HT1080 (cell line): ENCODE data around the gene MAP7D2. TPM values are rescaled to one million over a fixed set of nuclear protein-coding genes. Genes with fewer than 3 reads are reported as not detected.
"Not testable (repeated sequence)": the region's sequence is repeated elsewhere in the genome, so short reads cannot be mapped to it uniquely, and the experiment has no call there.

Source experiments
- DNase-seq: peaks from one replicate; pipeline ENCODE4 v3.0.0-alpha.2; 2015; ENCODE audit warnings: low read depth
- polyA plus RNA-seq, 2 experiments: library from polyadenylated mRNA; depleted of rRNA; stranded (reverse); fragments of >200 nt; gene quantifications; 2 replicates each; pipeline ENCODE4 v1.2.3, GENCODE V29; 2015
- total RNA-seq: library from RNA; depleted of rRNA; stranded (reverse); fragments of >200 nt; shearing (Covaris generic); gene quantifications from 2 replicates; pipeline ENCODE4 v1.2.3, GENCODE V29; 2014; rRNA removed

The MAP7D2 gene
- 0.07 TPM in 1 of 2 replicates, not detected in the other for total RNA-seq
- 0.05 TPM in 1 of 2 replicates, not detected in the other for polyA plus RNA-seq (2015; cell fraction: cytosol; rRNA removed)
- polyA plus RNA-seq (2015; cell fraction: nucleus; rRNA removed): not detected in 2 replicates

DNA sequence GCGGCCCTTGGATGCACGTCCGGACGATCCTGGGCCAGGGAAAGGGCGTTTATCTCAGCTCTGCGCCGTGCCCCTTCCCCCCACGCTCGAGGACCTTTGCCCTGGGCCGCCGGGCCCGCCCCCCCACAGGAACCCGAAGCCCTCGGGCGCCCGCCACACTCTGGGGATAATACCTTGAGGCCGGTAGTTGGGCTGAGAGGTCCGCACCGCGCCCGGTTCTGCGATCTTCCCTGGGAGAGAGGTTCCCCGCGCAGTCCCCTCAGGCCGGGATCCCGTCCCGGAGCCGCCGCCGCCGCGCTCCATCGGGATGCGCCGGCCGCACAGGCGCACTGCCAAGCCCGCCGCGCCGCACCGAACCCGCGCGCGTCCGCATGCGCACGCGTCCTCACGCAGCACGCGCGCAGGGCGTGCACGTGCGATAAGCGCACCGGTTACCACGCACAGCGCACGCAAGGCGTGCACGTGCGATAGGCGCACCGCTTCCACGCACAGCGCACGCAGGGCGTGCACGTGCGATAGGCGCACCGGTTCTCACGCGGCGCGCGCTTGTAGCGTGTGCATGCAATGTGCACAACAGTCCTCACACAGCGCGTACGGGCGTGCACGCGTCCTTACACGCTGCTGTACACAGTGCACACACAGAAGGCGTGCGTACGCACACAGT, at the start of gene MAP7D2:
TSS of gene MAP7D2 (minus strand) at position 331 of the 664 bp plus-strand sequence. CDS start at position 303, 28 bp downstream.
- no peak for DNase-seq

DNA sequence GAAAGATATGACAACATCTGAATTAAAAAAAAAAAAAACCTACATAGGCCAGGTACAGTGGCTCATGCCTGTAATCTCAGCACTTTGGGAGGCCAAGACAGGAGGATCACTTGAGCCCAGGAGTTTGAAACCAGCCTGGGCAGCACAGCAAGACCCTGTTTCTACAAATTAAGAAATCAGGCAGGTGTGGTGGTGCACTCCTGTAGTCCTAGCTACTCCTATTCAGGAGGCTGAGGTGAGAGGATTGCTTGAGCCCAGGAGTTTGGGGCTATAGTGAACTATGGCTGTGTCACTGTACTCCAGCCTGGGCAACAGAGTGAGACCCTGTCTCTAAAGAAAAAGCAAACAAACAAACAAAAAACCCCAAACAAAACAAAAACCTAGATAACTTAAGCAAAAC, 45.8 kb upstream of the MAP7D2 start:
- DNase-seq: not testable (repeated sequence)

DNA sequence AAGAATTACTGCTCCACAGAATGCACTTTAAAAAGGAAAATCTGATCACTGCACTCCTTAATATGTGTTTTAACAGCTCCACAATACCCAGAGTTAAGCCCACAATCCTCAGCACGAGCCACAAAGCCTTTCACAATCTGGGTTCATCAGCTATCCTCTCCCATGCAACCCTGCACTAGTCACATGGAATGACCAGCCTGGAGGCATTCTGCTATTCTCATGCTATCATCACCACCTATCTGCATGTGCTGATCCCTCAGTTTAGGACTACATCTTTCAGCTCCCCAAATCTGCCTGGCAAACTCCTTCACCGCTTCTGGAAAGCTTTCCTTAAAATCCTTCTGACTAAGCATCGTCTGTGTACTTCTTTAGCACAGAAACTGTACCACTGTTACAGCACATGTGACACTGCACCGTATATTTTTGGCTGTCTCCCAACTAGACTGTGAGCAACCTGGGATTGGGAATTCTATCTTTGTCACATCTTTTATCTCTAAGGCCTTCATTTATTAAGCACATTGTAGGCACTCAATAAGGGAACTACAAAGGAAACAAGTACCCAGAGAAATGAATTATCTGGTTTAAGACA, 43.2 kb upstream of the MAP7D2 start:
- DNase-seq: no peak

DNA sequence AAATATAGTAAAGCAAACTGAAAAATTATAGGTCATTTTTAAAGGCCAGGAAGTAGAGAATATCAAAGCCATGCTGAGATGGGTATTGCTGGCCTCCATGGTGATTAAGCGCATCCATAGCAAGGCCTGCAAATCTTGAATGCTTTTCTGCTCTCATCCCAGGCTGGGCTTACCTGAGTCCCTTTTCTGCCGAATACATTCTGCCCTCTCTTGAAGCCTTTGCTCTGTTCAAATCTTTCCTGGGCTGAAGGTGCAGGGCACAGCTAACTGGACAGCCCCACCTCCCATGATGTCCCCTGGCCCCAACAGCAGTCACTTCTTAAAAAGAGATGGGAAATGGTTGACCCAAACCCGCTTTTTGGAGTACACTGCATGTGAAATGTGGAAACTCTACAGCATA, 35.0 kb upstream of the MAP7D2 start:
- no peak for DNase-seq

DNA sequence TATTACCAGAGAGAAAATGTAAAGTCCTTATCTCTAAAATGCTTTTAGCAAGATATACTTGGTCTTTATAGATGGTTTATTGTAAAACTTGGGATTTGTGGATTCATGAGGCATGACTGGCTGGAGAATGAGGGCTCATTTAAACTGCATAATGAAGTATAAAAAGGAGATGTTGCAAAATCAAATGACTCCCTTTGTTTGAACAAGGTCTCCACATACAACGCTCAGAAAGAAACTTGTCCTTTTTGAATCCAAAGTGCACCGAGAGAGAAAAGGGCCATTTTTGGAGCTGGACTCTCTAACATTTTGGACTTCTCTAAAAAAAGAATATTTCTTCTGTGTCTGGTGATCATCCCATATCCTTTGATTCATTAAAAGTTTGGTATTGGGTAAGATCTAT, 32.6 kb upstream of the MAP7D2 start:
- DNase-seq: no peak

DNA sequence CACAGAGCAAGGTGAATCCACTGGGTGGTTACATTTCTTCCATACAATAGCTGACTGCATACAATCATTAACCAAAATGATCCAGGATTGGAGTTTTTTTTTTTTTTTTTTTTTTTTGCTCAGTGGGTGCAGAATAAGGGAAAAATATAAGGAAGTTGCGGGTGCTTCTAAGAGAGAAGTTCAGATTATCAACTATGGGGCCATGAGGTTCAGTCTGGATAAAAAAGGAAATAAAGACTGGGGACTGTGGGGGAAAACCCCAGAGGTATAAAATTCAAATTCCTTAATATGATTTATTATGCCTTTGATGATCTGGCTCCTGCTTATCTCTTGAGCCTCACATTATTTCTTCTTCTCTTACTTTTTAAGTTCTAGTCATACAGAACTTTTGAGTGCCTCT, 30.9 kb upstream of the MAP7D2 start:
- DNase-seq: no peak

DNA sequence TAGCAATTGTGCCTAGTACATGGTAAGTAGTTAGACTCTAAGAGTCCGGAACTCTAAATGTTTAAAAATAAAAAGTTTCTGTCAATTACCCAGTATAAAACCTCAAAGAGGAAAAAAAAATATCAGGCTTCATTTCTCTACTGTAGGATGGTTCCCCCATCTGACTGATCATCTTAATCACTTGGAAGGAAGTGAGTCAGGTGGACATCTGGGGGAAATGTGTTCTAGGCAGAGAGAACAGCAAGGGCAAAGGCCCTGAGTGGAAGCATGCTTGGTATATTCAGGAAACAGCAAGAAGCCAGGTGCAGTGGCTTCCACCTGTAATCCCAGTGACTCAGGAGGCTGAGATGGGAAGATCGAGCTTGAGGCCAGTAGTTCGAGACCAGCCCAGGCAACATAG, 27.8 kb upstream of the MAP7D2 start:
- peak; percentile 89 for DNase-seq

DNA sequence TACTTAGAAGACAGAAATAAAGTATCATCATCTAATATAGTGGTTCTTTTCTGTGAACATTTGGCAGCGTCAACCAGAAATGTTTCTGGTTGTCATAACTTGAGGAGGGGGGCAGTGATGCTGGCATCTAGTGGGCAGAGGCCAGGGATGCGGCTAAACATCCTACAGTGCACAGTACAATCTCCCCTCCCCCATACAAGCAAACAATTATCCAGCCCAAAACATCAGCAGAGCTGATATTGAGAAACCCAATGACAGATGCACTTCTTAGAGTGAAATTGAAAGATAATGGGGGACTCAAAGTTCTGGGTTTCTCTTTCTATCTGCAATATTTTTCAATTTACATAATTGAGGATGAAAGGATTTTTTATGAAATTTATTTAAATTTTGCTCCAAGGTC, 26.9 kb upstream of the MAP7D2 start:
- no peak for DNase-seq

DNA sequence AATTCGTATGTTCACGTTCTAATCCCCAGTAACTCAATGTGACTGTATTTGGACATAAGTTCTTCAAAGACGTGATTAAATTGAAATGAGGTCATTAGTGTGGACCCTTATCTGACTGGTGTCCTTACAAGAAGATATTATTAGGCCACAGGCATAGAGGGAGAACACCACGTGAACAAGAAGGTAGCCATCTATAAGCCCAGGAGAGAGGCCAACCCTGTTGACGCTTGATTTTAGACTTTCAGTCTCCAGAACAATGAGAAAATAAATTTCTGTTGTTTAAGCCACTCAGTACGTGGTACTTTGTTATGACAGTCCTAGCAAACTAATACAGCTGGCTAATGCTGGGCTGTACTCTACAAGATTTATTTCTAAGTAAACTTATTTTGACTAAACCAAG, 26.4 kb upstream of the MAP7D2 start:
- no peak for DNase-seq

DNA sequence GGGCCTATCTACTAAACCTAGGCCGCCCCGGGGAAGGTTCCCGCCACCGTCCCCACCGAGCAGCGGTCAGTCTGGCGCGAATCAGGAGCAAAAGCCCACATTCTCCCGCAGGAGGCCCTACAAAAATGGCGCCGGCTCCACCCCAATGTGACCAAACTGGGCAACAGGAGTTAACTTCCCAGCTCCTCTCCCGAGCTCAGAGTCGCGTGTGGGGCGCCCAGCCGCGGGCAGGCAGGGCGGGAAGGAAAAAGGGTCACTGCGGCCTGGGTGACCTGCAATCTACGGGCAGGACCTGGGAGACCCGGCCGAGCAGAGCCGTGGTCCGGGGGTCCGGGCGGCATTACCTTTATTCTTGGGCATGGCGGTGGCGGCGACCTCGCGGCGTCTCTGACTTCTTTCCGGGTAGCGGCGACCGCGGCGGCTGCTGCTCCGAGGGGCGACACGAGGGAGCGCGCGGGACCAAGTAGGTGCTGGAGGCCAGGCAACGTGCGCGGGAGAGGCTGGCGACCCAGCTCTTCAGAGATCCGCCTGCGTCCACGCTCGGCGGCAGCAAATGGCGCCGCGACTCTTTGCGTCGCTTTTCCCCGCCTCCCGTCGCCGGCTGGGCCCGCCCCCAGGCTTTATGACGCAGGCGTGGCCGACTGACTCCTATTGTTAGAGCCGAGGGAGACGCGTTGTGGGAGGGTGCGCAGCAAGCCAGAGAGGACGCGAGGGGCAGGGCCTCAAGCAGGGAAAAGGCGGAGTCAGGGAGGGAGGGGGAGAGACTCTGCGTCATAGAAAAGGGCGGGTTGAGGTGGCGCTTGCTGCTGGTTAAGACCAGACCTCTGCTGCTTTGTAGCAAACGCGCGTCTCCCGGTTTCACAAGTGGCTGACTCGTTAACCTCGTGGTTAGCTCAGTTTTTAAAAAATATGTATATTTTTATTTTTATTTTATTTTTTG, 24.8 kb upstream of the MAP7D2 start, which contains the start of gene EIF1AX:
TSS of gene EIF1AX (minus strand) at position 558 of the 940 bp plus-strand sequence. CDS start at position 360, 198 bp downstream.
- peak; percentile 96 for DNase-seq

DNA sequence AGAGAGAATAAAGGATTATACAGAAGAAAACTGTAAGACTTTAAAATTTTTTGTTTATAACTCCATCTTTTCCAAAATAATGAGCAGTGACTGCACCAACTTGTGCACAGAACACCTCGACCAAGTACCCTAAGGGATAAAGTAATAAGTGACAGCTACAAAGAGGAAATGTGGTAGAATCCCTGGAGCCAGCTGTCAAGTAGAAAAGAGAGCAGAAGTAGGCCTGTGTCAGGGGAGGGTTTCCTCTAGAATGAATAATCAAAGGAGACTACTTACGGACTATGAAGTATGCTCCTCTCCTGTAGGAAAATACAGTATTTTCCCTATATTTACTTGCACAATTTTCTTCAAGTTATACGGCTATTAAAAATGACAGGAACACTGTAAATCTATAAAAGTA, 23.7 kb upstream of the MAP7D2 start:
- no peak for DNase-seq

DNA sequence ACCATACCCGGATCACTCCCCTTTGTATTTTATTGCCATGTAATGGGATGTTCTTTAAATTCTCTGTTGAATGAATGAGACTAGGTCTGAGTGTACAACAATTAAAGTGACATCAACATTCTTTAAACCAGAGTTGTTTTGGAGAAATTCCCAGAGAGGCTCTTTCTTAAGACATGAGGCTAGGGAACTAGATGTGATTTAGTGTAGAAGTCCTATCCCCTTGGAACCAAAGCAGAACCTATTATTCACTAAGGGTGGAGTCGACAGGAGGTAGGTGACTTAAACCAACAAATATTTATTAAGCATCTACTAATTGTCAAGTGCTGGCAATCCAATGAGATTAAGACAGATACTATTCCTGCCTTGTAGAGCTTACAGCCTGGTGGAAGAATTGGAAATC, 23.3 kb upstream of the MAP7D2 start:
- DNase-seq: no peak

DNA sequence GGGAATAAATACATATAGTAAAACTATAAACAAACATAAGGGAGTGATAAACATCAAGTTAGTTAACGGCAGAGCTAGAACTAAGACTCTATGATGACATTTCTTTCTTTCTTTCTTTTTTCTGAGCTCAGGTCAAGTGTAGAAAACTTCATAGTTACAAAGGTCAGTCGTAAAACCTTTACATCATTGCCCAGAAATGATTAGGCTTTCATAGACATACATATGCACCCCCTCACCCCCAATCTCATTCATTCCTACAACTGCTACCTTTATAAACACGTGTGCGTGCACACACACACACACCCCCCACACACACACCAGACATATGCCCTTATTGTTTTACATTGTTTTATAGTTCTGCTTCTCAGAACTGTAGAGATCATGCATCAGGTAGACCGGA, 19.2 kb upstream of the MAP7D2 start:
- DNase-seq: no peak

DNA sequence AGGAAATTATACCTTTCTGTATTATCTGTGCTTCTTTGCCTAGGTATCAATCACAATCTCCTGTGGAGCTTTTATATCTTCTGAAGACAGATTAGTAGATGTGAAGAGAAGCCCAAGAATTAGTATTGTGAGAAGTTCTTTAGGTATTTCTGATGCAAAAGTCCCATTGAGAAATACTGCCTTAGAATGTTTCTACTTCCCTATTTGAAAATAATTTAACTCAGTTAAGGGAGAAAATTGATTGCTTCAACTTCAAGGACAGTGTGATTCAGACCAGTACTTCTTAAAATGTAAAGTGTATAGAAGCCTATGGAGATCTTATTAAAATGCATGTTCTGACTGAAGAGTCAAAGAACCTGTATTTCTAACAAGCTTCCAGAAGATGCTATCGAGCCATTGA, 16.0 kb upstream of the MAP7D2 start:
- no peak for DNase-seq

DNA sequence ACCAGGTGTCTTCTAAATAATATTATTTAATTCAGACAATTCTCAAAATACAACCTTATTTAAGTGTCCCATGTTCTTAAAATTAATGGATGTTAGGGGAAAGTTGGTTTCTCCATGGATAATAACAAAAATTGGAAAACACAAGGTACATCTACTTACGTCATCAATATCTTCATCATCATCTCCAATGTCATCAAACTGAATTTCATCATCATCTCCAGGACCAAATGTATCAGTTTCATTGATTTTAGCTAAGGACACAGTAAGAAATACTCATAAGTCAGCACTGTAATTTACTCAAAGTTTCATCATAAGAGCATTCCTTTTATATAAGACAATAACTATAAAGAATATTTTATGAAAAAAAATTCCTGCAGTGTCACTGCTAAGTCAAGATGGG, 13.7 kb upstream of the MAP7D2 start:
- no peak for DNase-seq

DNA sequence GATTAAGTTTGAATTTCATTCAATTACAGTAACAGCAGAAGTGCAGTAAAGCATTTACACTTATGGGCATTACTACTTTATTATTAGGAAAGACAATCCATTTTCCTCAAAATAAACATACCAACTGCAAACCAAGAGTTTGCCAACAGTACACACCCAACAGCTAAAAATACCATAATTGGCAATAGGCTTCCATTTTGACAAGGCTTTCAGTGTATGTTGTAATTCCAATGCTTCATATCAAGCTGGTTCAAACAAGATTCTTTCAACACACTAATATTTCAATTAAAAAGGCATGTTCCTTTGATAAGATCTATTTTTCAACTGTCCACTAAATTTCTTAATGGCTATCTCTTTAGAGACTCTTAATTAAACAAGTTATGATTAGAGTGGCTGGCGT, 12.8 kb upstream of the MAP7D2 start:
- no peak for DNase-seq

DNA sequence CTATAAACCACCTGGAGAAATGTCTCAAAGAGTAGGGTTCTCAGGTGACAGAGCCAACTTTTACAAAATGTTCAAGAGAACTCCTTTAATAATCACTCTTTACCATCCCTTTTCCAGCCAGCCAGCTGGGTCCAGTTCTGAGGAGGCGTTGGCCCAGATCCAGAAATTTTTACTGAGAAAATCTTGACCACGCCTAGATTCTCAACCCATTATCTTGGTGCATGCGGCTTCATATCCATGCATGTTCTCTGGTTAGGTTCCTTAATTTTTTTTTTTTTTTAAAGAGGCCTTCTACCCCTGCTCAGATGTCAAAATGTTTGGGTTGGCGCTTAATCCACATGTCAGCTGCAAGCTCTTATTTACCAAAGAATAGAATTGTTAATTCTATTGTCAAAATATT, 12.0 kb upstream of the MAP7D2 start:
- DNase-seq: no peak

DNA sequence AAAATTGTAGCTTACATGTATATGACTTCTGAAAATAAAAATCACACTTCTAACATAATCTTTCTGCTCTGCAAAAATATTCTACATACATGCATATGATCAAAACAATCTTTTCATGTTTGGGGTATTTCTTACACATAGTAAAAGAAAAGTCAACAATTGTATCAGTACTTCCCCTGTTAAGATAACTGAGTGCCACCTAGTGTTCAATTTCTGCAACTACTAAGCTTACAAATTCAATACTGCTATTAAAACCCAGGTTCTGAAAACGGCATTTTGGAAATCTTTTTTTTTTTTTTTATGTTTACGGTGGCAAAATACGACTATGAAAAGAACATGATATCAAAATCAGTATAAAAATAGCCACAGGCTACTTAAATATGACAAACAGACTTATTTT, 10.7 kb upstream of the MAP7D2 start:
- DNase-seq: not testable (repeated sequence)

DNA sequence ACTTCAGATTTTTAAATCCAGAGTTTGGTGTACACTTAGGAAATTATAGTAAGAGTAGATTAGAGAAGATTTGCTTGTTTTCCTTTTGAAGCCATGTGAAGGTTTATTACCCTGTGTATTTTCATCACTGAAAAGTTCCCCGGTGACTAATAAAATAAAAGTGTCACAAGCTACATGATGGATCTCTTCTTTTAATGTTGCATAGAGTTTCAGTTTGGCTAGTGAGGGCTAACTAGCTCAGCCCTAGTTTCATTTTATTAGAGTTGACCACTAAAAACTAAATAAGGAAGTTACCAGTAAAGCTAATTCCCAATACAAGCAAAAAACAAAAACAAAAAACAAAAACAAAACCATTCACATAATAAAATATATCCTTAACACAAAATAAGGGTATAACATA, 10.1 kb upstream of the MAP7D2 start:
- not testable (repeated sequence) for DNase-seq

DNA sequence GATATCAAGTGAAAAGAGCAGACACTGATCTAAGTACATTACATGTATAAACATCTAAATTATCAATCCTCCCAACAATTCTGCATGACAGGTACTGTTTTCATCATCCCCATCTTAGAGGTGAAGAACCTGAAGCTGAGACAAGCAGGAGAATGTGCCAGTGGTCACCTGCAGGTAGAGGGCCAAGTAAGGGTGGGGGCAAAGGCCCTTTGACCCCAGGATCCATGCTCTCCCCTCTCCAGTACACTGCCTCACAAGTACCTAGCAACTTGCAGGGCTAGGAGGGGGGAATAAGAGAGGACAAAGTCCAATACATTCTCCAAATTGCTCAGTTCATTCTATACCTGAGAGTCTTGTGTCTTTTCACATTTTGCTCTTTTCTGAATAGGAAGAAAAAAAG, 8.3 kb upstream of the MAP7D2 start:
- DNase-seq: no peak

DNA sequence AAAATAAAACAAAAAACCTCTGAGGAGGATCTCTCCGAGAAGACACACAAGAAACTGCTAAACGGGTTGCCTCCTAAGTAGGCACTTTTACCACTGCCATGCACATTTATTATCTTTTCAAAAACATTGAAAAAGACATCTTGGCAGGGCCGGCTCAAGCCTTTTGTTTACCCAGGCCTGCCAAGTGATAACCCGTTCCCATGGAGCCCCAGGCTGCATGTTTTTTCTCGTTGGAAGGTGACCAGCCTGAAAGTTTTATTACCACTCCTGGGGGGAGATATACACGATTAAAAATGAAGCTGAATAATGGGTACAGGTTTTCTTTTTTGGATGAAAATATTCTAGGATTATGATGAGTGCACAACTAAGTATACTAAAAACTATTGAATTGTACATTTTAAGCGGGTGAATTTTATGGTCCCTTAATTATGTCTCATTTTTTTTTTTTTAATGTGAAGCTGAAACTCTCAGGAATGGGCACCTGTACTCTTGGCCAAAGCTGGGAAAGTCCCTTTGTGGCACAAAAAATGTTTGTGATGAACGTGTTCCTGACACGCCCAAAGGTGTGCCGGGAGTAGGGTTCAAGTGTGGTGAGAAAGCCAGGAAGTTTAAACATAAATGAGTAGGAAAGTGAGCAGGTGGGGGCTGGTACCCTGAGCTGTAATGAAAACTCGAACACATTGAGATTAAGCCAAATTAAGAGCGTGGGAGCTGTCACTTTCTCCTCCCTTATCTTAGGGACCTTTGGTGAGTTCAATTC, 1.5 kb upstream of the MAP7D2 start:
- no peak for DNase-seq
